Lung (tissue), 12 donors: ENCODE measurements around the gene UTP18. TPM values are rescaled to one million over a fixed set of nuclear protein-coding genes. Genes with fewer than 3 reads are reported as not detected.

Experiments
- ATAC-seq: fragments of 200-7000 bp; cut with Tn5 transposase; one replicate; pipeline ENCODE4 v1.9.1; 2020; ENCODE audit warnings: moderate number of reproducible peaks; ENCODE audit not compliant: insufficient read depth, low FRiP score
- DNase-seq, 3 donors: peaks; one replicate each; pipeline ENCODE4 v3.0.0-alpha.2; 2013 to 2017
- H3K27ac ChIP-seq, 2 donors: one replicate each; pipeline ENCODE4 v1.5.1; 2013; ENCODE audit warnings: mild to moderate bottlenecking in 2 of 2, moderate library complexity in 2 of 2, control low read depth in 1 of 2, inconsistent platforms in 1 of 2, low read depth in 1 of 2, low read length in 1 of 2
- H3K27me3 ChIP-seq, 3 donors: one replicate each; pipeline ENCODE4 v1.5.1; 2013; ENCODE audit warnings: low read length in 2 of 3; ENCODE audit not compliant: control insufficient read depth in 3 of 3, insufficient read depth in 3 of 3
- H3K36me3 ChIP-seq, 4 donors: one replicate each; pipeline ENCODE4 v1.5.1; 2013; ENCODE audit warnings: low read length in 4 of 4, mild to moderate bottlenecking in 1 of 4, moderate library complexity in 1 of 4; ENCODE audit not compliant: control insufficient read depth in 4 of 4, insufficient read depth in 4 of 4
- H3K4me1 ChIP-seq, 5 donors: one replicate each; pipeline ENCODE4 v1.5.1; 2013; ENCODE audit warnings: low read length in 5 of 5, mild to moderate bottlenecking in 2 of 5, moderate library complexity in 1 of 5; ENCODE audit not compliant: control insufficient read depth in 5 of 5, insufficient read depth in 5 of 5
- H3K4me3 ChIP-seq: one replicate; pipeline ENCODE4 v1.5.1; 2013; ENCODE audit warnings: mild to moderate bottlenecking, control low read depth, moderate library complexity
- H3K9ac ChIP-seq, 2 donors: one replicate each; pipeline ENCODE4 v1.5.1; 2013; ENCODE audit warnings: low read length in 2 of 2, control low read depth in 1 of 2; ENCODE audit not compliant: insufficient read depth in 1 of 2
- H3K9me3 ChIP-seq, 4 donors: one replicate each; pipeline ENCODE4 v1.5.1; 2013; ENCODE audit warnings: low read length in 3 of 4, mild to moderate bottlenecking in 1 of 4, moderate library complexity in 1 of 4; ENCODE audit not compliant: control insufficient read depth in 4 of 4, insufficient read depth in 3 of 4
- CTCF ChIP-seq: IDR thresholded peaks from 2 replicates; pipeline ENCODE4 v1.5.1; 2012; ENCODE audit warnings: mild to moderate bottlenecking; ENCODE audit errors: control extremely low read depth, extremely low read depth
- WGBS, 2 donors: extraction: QIAGEN DNeasy Blood & Tissue Kit; methylation state at CpG; one replicate each; pipeline ENCODE4 v1.1.7; 2013; 5-methylcytosine and 5-hydroxymethylcytosine counted together
- polyA plus RNA-seq, 2 donors: library from polyadenylated mRNA; stranded (reverse); fragments of 200-250 nt; gene quantifications; one replicate each; pipeline ENCODE4 v1.2.1, GENCODE V29; 2013
- total RNA-seq, 2 donors: library from RNA; depleted of rRNA in 1 of 2; stranded (reverse); fragments of >200 nt in 1 of 2; gene quantifications; one replicate each; pipeline ENCODE4 v1.2.1, GENCODE V29; 2014 to 2021
- donor health status: control.
- donor health status: control.
- donor health status: Bipolar disorder and iron deficiency.
- donor health status: healthy.
- donor health status: DM: yes; HTN: yes; CAD: no.

Gene UTP18
- total and polyA plus RNA-seq, 4 donors, result 19.2 to 40.3 (median 28.0) TPM

DNA sequence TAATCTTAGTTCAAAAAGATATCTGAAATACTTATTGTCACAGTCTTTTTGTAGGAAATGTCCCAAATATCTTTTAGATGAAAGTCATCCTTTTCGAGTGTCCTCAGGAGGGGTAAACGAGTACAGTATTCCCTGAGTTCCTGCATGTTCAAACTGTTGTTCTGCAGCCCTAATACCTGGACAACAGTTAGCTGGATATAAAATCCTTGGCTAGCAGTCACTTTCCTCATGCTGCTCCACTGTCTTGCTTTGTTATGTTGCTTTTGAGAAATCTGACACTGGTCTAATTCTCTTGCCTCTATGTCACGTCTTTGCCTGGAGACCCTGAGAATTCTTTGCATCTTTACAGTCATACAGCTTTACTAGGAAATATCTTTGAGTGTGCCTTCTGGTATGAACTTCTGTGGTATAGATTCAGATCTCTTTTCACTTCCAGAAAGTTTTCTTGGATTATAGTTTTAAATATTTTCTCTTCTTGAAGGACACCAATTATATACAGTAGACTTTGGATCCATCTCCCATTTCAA is 10.0 kb upstream of the UTP18 start:
- Histone ChIP-seq H3K36me3 (peaks cover 0 to 20% (median 11%) of the 10 kb centered on the region in 4 donors), H3K9me3 (no peaks in the 10 kb centered on the region), H3K27me3 (no peaks in the 10 kb centered on the region), H3K9ac (no peak overlapping the region), H3K4me1 (no peaks in the 10 kb centered on the region), H3K4me3 (no peak overlapping the region), H3K27ac (no peak overlapping the region)
- ATAC-seq (no peak), DNase-seq (no peak)
- TF ChIP-seq CTCF, result no peak
- 98 to 99% methylated on average over 3 of the region's 3 CpGs for WGBS, 2 donors

DNA sequence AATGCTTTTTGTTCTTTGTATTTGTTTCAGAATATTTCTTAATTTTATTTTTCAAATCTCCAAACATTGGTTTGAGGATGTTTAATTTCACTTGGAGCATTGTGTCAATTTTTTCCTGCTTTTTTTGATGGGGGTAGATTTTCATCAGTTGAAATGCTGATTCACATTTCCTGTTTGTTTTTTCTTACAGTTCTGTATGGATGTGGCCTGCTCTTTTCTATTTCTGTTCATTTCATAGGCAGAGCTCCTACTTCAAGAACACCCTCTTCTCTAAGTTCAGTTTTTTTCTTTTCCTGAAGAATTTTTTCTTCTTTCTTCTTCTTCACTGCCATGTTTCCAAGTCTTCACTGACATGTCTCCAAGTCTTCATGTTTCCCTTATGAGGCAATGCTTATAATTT is 9.3 kb upstream of the UTP18 start:
- Histone ChIP-seq H3K9me3 (no peaks in the 10 kb centered on the region), H3K27ac (no peak overlapping the region), H3K36me3 (peaks cover 0 to 23% (median 11%) of the 10 kb centered on the region in 4 donors), H3K4me3 (no peak overlapping the region), H3K9ac (no peak overlapping the region), H3K4me1 (peaks cover 0 to 1% (median 0%) of the 10 kb centered on the region in 5 donors), H3K27me3 (no peaks in the 10 kb centered on the region)
- no peak for ATAC-seq
- DNase-seq, result no peak
- no peak for TF ChIP-seq CTCF

GRCh38 chr17:51255673-51256072 is 4.7 kb upstream of the UTP18 start:
- 78 to 86% methylated on average over 6 of the region's 6 CpGs for WGBS, 2 donors
- H3K27ac ChIP-seq, result no peak overlapping the region
- DNase-seq (no peak), ATAC-seq (no peak)
- H3K36me3 ChIP-seq, result peaks cover 0 to 29% (median 10%) of the 10 kb centered on the region in 4 donors
- H3K9me3 ChIP-seq, result no peaks in the 10 kb centered on the region
- no peak for TF ChIP-seq CTCF
- no peaks in the 10 kb centered on the region for H3K27me3 ChIP-seq
- no peak overlapping the region for H3K9ac ChIP-seq
- peaks cover 0 to 25% (median 8%) of the 10 kb centered on the region in 5 donors for H3K4me1 ChIP-seq
- no peak overlapping the region for H3K4me3 ChIP-seq

DNA sequence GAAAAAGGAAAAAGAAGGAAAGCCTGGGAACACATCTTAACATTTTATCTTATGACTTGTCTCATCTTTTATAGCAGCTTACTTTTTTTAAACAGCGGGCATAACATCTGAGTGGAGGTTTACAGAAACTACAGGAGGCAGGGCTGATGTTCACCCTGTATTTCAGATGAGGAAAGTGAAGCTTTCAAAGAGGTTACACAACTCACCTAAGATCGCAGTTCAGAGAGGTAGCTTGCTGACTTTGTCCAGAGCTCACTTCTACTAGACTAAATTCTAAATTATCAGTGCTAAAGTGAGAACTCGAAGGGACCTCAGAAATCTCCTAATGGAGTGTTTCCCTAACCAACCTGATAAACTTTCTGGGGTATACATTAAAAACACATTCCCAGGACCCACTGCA is 4.2 kb upstream of the UTP18 start:
- H3K9ac ChIP-seq, result no peak overlapping the region
- H3K27me3 ChIP-seq, result no peaks in the 10 kb centered on the region
- no peak overlapping the region for H3K4me3 ChIP-seq
- no peak overlapping the region for H3K27ac ChIP-seq
- no peak for TF ChIP-seq CTCF
- DNase-seq, result no peak
- peaks cover 0 to 26% (median 8%) of the 10 kb centered on the region in 5 donors for H3K4me1 ChIP-seq
- peaks cover 0 to 27% (median 8%) of the 10 kb centered on the region in 4 donors for H3K36me3 ChIP-seq
- H3K9me3 ChIP-seq, result no peaks in the 10 kb centered on the region
- 81 to 85% methylated on average over 3 of the region's 3 CpGs for WGBS, 2 donors
- ATAC-seq, result no peak
